GM04503 (cell line): Measurements from ENCODE around the gene SPON2.

Experiments used
- DNase-seq: peaks from one replicate; pipeline ENCODE4 v3.0.0-alpha.2; 2012; ENCODE audit warnings: low read depth

Gene SPON2

GRCh38 chr4:1172228-1172851 lies at the start of gene SPON2:
TSS of gene SPON2 (minus strand) at chr4:1172583.
- DNase-seq = no peak

GRCh38 chr4:1221155-1221870 lies 48.9 kb upstream of the SPON2 start:
- no peak for DNase-seq

- DNase-seq = no peak
Observed at GRCh38 chr4:1220566-1220965, 48.2 kb upstream of the SPON2 start.

- no peak for DNase-seq
Observed at GRCh38 chr4:1219566-1219950, 47.2 kb upstream of the SPON2 start.

- no peak for DNase-seq
Observed at GRCh38 chr4:1218634-1219565, 46.5 kb upstream of the SPON2 start.

- DNase-seq = no peak
Observed at GRCh38 chr4:1217366-1217765, 45.0 kb upstream of the SPON2 start.

GRCh38 chr4:1216869-1217294 lies 44.5 kb upstream of the SPON2 start:
- DNase-seq = no peak

GRCh38 chr4:1216076-1216614 lies 43.8 kb upstream of the SPON2 start:
- no peak for DNase-seq

- no peak for DNase-seq
Observed at GRCh38 chr4:1215141-1216075, 43.0 kb upstream of the SPON2 start.

- no peak for DNase-seq
Observed at GRCh38 chr4:1214101-1215095, 42.0 kb upstream of the SPON2 start.

GRCh38 chr4:1213336-1213995 lies 41.1 kb upstream of the SPON2 start:
- no peak for DNase-seq

- no peak for DNase-seq
Observed at GRCh38 chr4:1212546-1213335, 40.4 kb upstream of the SPON2 start.

- no peak for DNase-seq
Observed at GRCh38 chr4:1211891-1212545, 39.6 kb upstream of the SPON2 start.

- no peak for DNase-seq
Observed at GRCh38 chr4:1211371-1211770, 39.0 kb upstream of the SPON2 start.

GRCh38 chr4:1210971-1211370 lies 38.6 kb upstream of the SPON2 start:
- DNase-seq = no peak

- no peak for DNase-seq
Observed at GRCh38 chr4:1210241-1210841, 38.0 kb upstream of the SPON2 start.

- no peak for DNase-seq
Observed at GRCh38 chr4:1209821-1210220, 37.4 kb upstream of the SPON2 start.
